Thyroid gland (tissue), 4 donors: Measurements from ENCODE around the gene SLC22A1. TPM values are rescaled to one million over a fixed set of nuclear protein-coding genes. Genes with fewer than 3 reads are reported as not detected.
"Not testable (repeated sequence)": the region's sequence is repeated elsewhere in the genome, so short reads cannot be mapped to it uniquely, and the experiment has no call there.

ENCODE experiments used
- DNase-seq, 2 donors: peaks; one replicate each; pipeline ENCODE4 v3.0.0-alpha.2; 2019
- H3K27ac ChIP-seq, 3 donors: fragments of 200-600 bp; sonication (generic); 1 replicate in 2 of 3; 2 replicates in 1 of 3; pipeline ENCODE4 v1.5.1; 2016 to 2019; ENCODE audit warnings: mild to moderate bottlenecking in 1 of 3, moderate library complexity in 1 of 3
- H3K27me3 ChIP-seq: fragments of 200-600 bp; sonication (generic); one replicate; pipeline ENCODE4 v1.5.1; 2019
- H3K36me3 ChIP-seq, 2 donors: fragments of 200-600 bp; sonication (generic); one replicate each; pipeline ENCODE4 v1.5.1; 2016 to 2019
- H3K4me1 ChIP-seq, 2 donors: fragments of 200-600 bp; sonication (generic); one replicate each; pipeline ENCODE4 v1.5.1; 2017 to 2019
- H3K4me3 ChIP-seq, 3 donors: fragments of 200-600 bp; sonication (generic); replicated peaks in 1 of 3; 1 replicate in 2 of 3; 2 replicates in 1 of 3; pipeline ENCODE4 v1.5.1; 2016; ENCODE audit warnings: mild to moderate bottlenecking in 1 of 3
- H3K9me3 ChIP-seq: fragments of 200-600 bp; sonication (generic); one replicate; pipeline ENCODE4 v1.5.1; 2017
- POLR2A ChIP-seq, 2 donors: fragments of 450-650 bp; IDR thresholded peaks; one replicate each; pipeline ENCODE4 v1.6.1; 2017; ENCODE audit warnings: antibody characterized with exemption in 2 of 2, mild to moderate bottlenecking in 2 of 2, moderate library complexity in 1 of 2
- WGBS, 2 donors: methylation state at CpG; one replicate each; pipeline ENCODE4 v1.1.5; 2017; 5-methylcytosine and 5-hydroxymethylcytosine counted together
- intact Hi-C: fragments of 100-400 bp; cut with DNase I; formaldehyde crosslinking; loops from one replicate; pipeline ENCODE4 v1.15.1; 2023
- total RNA-seq, 4 donors: library from RNA; depleted of rRNA; stranded (reverse); fragments of >200 nt; gene quantifications; one replicate each; pipeline ENCODE4 v1.2.3, GENCODE V29; 2016
- TF ChIP-seq, protein P1 (sequence below), 6 experiments: fragments of 200-600 bp in 3 of 6; fragments of 450-650 bp in 3 of 6; sonication (generic) in 3 of 6; IDR thresholded peaks; one replicate each; pipeline ENCODE4 v1.5.1; 2016 to 2019; ENCODE audit warnings: antibody characterized with exemption in 6 of 6, mild to moderate bottlenecking in 2 of 6, inconsistent platforms in 1 of 6, moderate library complexity in 1 of 6

Gene SLC22A1
- total RNA-seq, 4 donors from 2014 or later = 2.0 to 4.8 (median 3.7) TPM

DNA sequence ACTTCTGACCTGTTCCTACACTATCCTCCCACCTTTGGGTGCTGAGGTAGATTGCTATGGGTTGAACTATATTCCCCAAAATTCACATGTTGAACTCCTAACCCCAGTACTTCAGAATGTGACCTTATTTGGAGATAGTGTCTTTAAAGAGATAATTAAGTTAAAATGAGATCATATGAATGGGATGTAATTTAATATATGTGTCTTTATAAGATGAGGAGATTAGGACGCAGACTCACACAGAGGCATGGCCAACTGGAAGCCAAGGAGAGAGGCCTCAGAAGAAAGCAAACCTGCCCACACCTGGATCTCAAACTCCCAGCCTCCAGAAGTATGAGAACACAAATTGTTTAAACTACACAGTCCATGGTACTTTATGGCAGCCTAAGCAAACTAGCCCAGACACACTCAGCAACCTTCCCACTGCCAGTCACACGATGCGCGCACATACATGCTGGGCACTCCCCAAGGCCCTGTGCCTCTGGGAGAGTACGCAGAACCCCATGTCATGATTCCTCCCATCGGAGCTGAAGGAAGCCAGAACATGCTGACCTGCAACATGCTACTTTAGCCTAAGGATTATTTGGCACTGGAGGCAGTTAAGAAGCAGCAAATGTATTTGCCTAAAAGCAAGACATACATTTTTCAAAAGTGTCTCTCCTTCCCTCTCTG, 8.9 kb upstream of the SLC22A1 start:
- peaks cover 0 to 4% of the 10 kb centered on the region in 2 donors for H3K36me3 ChIP-seq
- intact Hi-C loops = no loop called here
- no peak overlapping the region for H3K4me3 ChIP-seq
- H3K27me3 ChIP-seq = no peaks in the 10 kb centered on the region
- 76 to 85% methylated on average over 6 of the region's 6 CpGs for WGBS, 2 donors
- TF ChIP-seq, protein P1, sequence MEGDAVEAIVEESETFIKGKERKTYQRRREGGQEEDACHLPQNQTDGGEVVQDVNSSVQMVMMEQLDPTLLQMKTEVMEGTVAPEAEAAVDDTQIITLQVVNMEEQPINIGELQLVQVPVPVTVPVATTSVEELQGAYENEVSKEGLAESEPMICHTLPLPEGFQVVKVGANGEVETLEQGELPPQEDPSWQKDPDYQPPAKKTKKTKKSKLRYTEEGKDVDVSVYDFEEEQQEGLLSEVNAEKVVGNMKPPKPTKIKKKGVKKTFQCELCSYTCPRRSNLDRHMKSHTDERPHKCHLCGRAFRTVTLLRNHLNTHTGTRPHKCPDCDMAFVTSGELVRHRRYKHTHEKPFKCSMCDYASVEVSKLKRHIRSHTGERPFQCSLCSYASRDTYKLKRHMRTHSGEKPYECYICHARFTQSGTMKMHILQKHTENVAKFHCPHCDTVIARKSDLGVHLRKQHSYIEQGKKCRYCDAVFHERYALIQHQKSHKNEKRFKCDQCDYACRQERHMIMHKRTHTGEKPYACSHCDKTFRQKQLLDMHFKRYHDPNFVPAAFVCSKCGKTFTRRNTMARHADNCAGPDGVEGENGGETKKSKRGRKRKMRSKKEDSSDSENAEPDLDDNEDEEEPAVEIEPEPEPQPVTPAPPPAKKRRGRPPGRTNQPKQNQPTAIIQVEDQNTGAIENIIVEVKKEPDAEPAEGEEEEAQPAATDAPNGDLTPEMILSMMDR (IDR thresholded peaks at IDR 0.05) = no peak
- TF ChIP-seq POLR2A (IDR thresholded peaks at IDR 0.05) = no peak
- H3K4me1 ChIP-seq = no peaks in the 10 kb centered on the region
- no peaks in the 10 kb centered on the region for H3K9me3 ChIP-seq
- no peak overlapping the region for H3K27ac ChIP-seq
- no peak for DNase-seq

DNA sequence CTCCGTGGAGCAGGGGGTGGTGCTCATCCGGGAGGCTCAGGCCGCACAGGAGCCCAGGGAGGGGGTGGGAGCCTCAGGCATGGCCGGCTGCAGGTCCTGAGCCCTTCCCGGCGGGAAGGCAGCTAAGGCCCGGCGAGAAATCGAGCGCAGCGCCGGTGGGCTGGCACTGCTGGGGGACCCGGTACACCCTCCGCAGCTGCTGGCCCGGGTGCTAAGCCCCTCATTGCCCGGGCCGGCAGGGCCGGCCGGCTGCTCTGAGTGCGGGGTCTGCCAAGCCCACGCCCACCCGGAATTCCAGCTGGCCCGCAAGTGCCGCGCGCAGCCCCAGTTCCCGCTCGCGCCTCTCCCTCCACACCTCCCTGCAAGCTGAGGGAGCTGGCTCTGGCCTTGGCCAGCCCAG, 7.1 kb upstream of the SLC22A1 start:
- H3K4me3 ChIP-seq, H3K27me3 ChIP-seq, H3K27ac ChIP-seq, DNase-seq, H3K9me3 ChIP-seq, intact Hi-C loops, H3K4me1 ChIP-seq, H3K36me3 ChIP-seq: not testable (repeated sequence)
- WGBS, 2 donors = 98 to 100% methylated on average over 4 to 22 of the region's 29 CpGs

DNA sequence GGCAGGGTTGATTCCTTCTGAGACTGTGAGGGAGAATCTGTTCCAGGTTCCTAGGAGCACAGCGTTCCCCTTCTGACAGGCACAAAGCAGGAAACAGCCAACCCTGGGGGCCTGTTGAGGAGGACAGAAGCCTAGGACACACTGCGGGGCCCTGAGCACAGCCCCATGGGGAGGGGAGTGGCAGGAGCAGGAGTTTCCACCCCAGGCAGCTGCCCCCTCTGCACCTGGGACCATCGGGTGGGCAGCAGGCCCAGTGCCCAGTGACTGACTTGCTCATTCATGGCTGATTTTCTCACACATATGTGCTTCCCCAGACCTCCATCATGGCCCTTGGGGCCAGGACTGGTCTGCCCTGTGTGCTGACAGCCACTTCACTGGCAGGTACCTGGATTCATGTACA, 6.2 kb upstream of the SLC22A1 start:
- Histone ChIP-seq H3K4me1 (no peaks in the 10 kb centered on the region), H3K9me3 (no peaks in the 10 kb centered on the region), H3K36me3 (peaks cover 0 to 4% of the 10 kb centered on the region in 2 donors), H3K27ac (no peak overlapping the region), H3K27me3 (no peaks in the 10 kb centered on the region), H3K4me3 (no peak overlapping the region)
- 96% methylated on average over 3 of the region's 3 CpGs; no CpG with 5 or more reads in 1 of the 2 donors for WGBS, 2 donors
- DNase-seq = no peak
- TF ChIP-seq, protein P1 (IDR thresholded peaks at IDR 0.05) = no peak
- TF ChIP-seq POLR2A (IDR thresholded peaks at IDR 0.05) = no peak
- intact Hi-C loops = no loop called here

DNA sequence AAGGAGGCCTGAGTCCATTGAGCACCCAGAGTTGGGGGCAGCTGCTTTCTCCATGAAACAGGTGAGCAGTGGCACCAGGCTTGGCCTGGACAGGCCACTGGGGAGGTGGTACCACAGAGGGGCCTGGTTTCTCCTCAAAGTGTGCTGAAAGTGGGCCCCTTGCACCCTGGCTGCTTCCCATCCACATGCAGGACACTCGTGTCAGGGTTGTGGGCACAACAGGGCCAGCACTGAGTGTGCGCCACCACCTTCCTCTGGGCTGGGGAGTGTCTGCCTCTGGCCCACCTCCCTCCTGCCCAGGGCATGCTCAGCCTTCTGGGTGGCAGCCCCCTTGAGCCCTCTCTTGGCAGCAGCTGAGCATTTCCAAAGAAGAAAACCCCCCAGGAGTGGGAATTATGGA, 5.2 kb upstream of the SLC22A1 start:
- intact Hi-C loops = no loop called here
- Histone ChIP-seq H3K27me3 (no peaks in the 10 kb centered on the region), H3K4me3 (no peak overlapping the region), H3K9me3 (no peaks in the 10 kb centered on the region), H3K27ac (no peak overlapping the region), H3K4me1 (no peaks in the 10 kb centered on the region), H3K36me3 (peaks cover 0 to 4% of the 10 kb centered on the region in 2 donors)
- TF ChIP-seq, protein P1 (IDR thresholded peaks at IDR 0.05) = no peak
- no peak for TF ChIP-seq POLR2A (IDR thresholded peaks at IDR 0.05)
- DNase-seq = no peak
- no CpG with 5 or more reads among the region's 2 CpGs for WGBS, 2 donors

DNA sequence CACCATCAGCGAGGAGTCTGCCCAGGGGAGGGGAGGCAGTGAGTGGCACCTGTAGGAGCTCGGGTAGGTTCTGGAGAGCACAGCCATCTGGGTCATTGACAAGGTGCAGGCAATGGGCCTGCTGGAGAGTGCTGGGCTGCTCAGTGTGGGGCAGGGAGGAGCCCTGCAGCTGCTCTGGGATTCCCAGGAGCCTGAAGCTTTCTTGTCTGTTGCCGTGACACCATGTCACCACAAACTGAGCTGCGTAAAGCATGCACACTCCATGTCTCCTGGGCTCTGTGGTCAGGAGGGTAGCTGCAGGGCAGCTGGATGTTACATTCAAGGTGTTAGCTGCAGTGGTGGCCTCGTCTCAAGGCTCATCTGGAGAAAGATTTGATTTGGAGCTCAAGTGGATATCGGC, 4.5 kb upstream of the SLC22A1 start:
- WGBS, 2 donors = 97 to 98% methylated on average over 5 to 6 of the region's 6 CpGs
- H3K36me3 ChIP-seq = peaks cover 0 to 4% of the 10 kb centered on the region in 2 donors

More for the DNA sequence above, 4.5 kb upstream of the SLC22A1 start:
- no peaks in the 10 kb centered on the region for H3K4me1 ChIP-seq
- TF ChIP-seq POLR2A (IDR thresholded peaks at IDR 0.05) = no peak
- TF ChIP-seq, protein P1 (IDR thresholded peaks at IDR 0.05) = no peak
- no peak overlapping the region for H3K4me3 ChIP-seq
- intact Hi-C loops = no loop called here
- H3K27ac ChIP-seq = no peak overlapping the region
- no peaks in the 10 kb centered on the region for H3K9me3 ChIP-seq
- DNase-seq = no peak
- H3K27me3 ChIP-seq = no peaks in the 10 kb centered on the region
